Adrenal gland (tissue), 12 donors: ENCODE measurements around the gene HGF. TPM values are rescaled to one million over a fixed set of nuclear protein-coding genes. Genes with fewer than 3 reads are reported as not detected.

Source experiments
- DNase-seq, 7 donors: peaks; one replicate each; pipeline ENCODE4 v3.0.0-alpha.2; 2019 to 2020
- H3K27ac ChIP-seq, 5 donors: fragments of 200-600 bp; sonication (generic) in 4 of 5; 1 replicate in 3 of 5; 2 replicates in 2 of 5; pipeline versions ENCODE4 v1.5.1 to v1.8.0; 2016 to 2020; ENCODE audit warnings: mild to moderate bottlenecking in 1 of 5
- H3K27me3 ChIP-seq: fragments of 200-600 bp; 2 replicates; pipeline ENCODE4 v1.8.0; 2021
- H3K36me3 ChIP-seq, 2 donors: fragments of 200-600 bp; replicated peaks in 1 of 2; 1 replicate in 1 of 2; 2 replicates in 1 of 2; pipeline versions ENCODE4 v1.5.1 to v1.8.0; 2018 to 2022
- H3K4me1 ChIP-seq, 2 donors: fragments of 200-600 bp; replicated peaks in 1 of 2; 1 replicate in 1 of 2; 2 replicates in 1 of 2; pipeline versions ENCODE4 v1.5.1 to v1.8.0; 2018 to 2021
- H3K4me3 ChIP-seq, 4 donors: fragments of 200-600 bp; sonication (generic) in 3 of 4; one replicate each; pipeline ENCODE4 v1.5.1; 2016 to 2018
- H3K9me3 ChIP-seq, 3 donors: fragments of 200-600 bp; sonication (generic) in 1 of 3; replicated peaks in 1 of 3; 1 replicate in 2 of 3; 2 replicates in 1 of 3; pipeline versions ENCODE4 v1.5.1 to v1.8.0; 2016 to 2021
- CTCF ChIP-seq, 6 experiments: fragments of 450-650 bp in 4 of 6; fragments of 200-600 bp in 2 of 6; sonication (generic) in 1 of 6; IDR thresholded peaks; 1 replicate in 5 of 6; 2 replicates in 1 of 6; pipeline versions ENCODE4 v1.5.1 to v1.8.0; 2016 to 2021; ENCODE audit warnings: antibody characterized with exemption in 6 of 6, mild to moderate bottlenecking in 2 of 6, moderate library complexity in 1 of 6
- POLR2A ChIP-seq, 2 donors: fragments of 450-650 bp; IDR thresholded peaks; one replicate each; pipeline ENCODE4 v1.6.1; 2017; ENCODE audit warnings: antibody characterized with exemption in 2 of 2, mild to moderate bottlenecking in 2 of 2, moderate library complexity in 1 of 2
- WGBS, 4 donors: extraction: QIAGEN DNeasy Blood & Tissue Kit in 2 of 4; methylation state at CpG; one replicate each; pipeline versions ENCODE4 v1.1.5 to v1.1.7; 2013 to 2017; 5-methylcytosine and 5-hydroxymethylcytosine counted together
- intact Hi-C, 2 donors: fragments of 100-400 bp; cut with DNase I; formaldehyde crosslinking; loops; one replicate each; pipeline versions ENCODE4 v1.14.1 to v1.15.0; 2022 to 2023
- polyA plus RNA-seq, 3 donors: library from polyadenylated mRNA; stranded (reverse); fragments of 200-250 nt in 2 of 3; fragments of 350-450 nt in 1 of 3; fragmentation: Illumina TruSeq in 1 of 3; extraction: RNeasy Lipid Tissue Mini Kit (QIAGEN cat#74804) in 1 of 3; gene quantifications; one replicate each; pipeline ENCODE4 v1.2.3, GENCODE V29; 2013 to 2014
- total RNA-seq, 9 donors: library from RNA; depleted of rRNA in 4 of 9; stranded (reverse); fragments of >200 nt in 4 of 9; fragments of 120-200 nt in 1 of 9; fragmentation: NEBNext Ultra II Directional in 1 of 9; extraction: Animal tissue kit (Norgen Biotek cat#: 25700) in 1 of 9; gene quantifications; one replicate each; pipeline versions ENCODE4 v1.1.0 to v1.2.4, GENCODE V29; 2013 to 2023
- donor health status: healthy with polysubstance abuse.
- donor health status: Bipolar disorder and iron deficiency.
- donor health status: DM: yes; HTN: yes; CAD: no.
- donor health status: DM: no; HTN: no; CAD: no.
- donor health status: DM: no; HTN: no; CAD: no.
- donor health status: DM: yes; HTN: yes; CAD: no.

The HGF gene
- total and polyA plus RNA-seq, 12 donors = 3.7 to 157 (median 71.2) TPM

GRCh38 chr7:81688622-81689411 is 81.0 kb downstream of the HGF start:
- TF ChIP-seq POLR2A (IDR thresholded peaks at IDR 0.05) (no peak), CTCF (IDR thresholded peaks at IDR 0.05) (no peak)
- intact Hi-C loops = no loop called here
- Histone ChIP-seq H3K9me3 (no peaks in the 10 kb centered on the region), H3K4me1 (no peaks in the 10 kb centered on the region), H3K4me3 (no peak overlapping the region), H3K36me3 (no peaks in the 10 kb centered on the region), H3K27me3 (no peaks in the 10 kb centered on the region), H3K27ac (no peak overlapping the region)
- 73 to 88% (median 77%) methylated on average over 4 of the region's 4 CpGs for WGBS, 4 donors
- no peak for DNase-seq

GRCh38 chr7:81687062-81687461 is 82.8 kb downstream of the HGF start:
- Histone ChIP-seq H3K4me1 (no peaks in the 10 kb centered on the region), H3K27ac (no peak overlapping the region), H3K36me3 (no peaks in the 10 kb centered on the region), H3K9me3 (no peaks in the 10 kb centered on the region), H3K4me3 (no peak overlapping the region), H3K27me3 (no peaks in the 10 kb centered on the region)
- DNase-seq = no peak
- intact Hi-C loops = no loop called here
- no peak for TF ChIP-seq CTCF (IDR thresholded peaks at IDR 0.05)
- no peak for TF ChIP-seq POLR2A (IDR thresholded peaks at IDR 0.05)

GRCh38 chr7:81685270-81685868 is 84.5 kb downstream of the HGF start:
- intact Hi-C loops = no loop called here
- H3K27ac ChIP-seq = peak overlapping the region in 2 of 5 donors; percentile 41 to 52

More at GRCh38 chr7:81685270-81685868, 84.5 kb downstream of the HGF start:
- Histone ChIP-seq H3K4me1 (no peaks in the 10 kb centered on the region), H3K4me3 (no peak overlapping the region), H3K36me3 (no peaks in the 10 kb centered on the region), H3K27me3 (no peaks in the 10 kb centered on the region), H3K9me3 (no peaks in the 10 kb centered on the region)
- no peak for DNase-seq
- 55 to 71% (median 63%) methylated on average over 3 of the region's 3 CpGs for WGBS, 4 donors
- TF ChIP-seq POLR2A (IDR thresholded peaks at IDR 0.05) = no peak
- TF ChIP-seq CTCF (IDR thresholded peaks at IDR 0.05) = no peak
